ENCODE data around the gene A4GNT.

The A4GNT gene

GRCh38 chr3:138078096-138078495 is 54.1 kb downstream of the A4GNT start:
- no peak for DNase-seq
